ENCODE data around the gene EVI5L.

DNA sequence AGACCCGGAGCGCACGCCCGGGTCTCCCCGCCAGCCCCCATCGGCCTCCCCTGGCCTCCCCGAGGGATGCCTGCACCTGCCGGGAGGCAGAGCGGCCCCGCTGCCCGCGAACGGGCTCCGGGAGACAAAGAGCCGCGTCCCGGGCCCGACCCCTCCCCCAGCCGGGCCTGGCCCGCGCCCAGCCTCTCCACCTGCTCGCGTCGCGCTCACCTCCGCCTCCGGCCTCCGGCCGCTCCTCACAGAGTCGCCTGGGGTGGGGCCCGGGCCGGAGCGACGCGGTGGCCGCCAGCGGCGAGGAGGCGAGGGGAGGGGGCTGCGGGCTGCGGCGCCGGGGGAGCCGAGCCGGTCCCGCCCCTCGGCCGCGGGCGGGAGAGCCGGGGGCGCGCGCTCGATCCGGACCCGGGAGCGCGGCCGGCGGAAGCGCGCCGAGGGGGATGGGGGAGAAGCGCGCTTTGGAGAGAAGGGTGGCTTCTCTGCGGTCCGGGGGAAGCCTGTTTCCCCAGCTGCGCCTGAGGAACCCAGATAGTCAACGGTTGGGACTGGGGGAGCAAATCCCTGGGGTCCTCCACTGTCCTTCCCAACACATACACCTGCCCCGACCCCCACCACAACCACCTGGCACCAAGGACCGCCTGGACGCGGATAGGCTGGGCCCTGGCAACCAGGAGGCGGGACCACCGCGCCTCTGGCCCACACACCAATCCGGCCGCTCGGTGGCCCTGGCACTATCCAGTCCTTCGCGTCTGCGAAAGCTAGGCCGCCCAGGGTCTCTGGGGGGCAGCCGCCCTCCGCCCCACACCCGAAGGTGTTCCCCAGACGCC lies 44.3 kb downstream of the EVI5L start, which contains the start of gene PRR36:
- TF ChIP-seq, protein P1, sequence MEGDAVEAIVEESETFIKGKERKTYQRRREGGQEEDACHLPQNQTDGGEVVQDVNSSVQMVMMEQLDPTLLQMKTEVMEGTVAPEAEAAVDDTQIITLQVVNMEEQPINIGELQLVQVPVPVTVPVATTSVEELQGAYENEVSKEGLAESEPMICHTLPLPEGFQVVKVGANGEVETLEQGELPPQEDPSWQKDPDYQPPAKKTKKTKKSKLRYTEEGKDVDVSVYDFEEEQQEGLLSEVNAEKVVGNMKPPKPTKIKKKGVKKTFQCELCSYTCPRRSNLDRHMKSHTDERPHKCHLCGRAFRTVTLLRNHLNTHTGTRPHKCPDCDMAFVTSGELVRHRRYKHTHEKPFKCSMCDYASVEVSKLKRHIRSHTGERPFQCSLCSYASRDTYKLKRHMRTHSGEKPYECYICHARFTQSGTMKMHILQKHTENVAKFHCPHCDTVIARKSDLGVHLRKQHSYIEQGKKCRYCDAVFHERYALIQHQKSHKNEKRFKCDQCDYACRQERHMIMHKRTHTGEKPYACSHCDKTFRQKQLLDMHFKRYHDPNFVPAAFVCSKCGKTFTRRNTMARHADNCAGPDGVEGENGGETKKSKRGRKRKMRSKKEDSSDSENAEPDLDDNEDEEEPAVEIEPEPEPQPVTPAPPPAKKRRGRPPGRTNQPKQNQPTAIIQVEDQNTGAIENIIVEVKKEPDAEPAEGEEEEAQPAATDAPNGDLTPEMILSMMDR (IDR thresholded peaks at IDR 0.05): no peak
- TF ChIP-seq, protein P2, sequence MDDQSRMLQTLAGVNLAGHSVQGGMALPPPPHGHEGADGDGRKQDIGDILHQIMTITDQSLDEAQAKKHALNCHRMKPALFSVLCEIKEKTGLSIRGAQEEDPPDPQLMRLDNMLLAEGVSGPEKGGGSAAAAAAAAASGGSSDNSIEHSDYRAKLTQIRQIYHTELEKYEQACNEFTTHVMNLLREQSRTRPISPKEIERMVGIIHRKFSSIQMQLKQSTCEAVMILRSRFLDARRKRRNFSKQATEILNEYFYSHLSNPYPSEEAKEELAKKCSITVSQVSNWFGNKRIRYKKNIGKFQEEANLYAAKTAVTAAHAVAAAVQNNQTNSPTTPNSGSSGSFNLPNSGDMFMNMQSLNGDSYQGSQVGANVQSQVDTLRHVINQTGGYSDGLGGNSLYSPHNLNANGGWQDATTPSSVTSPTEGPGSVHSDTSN (IDR thresholded peaks at IDR 0.05): no peak
- no peak for TF ChIP-seq EP300 (IDR thresholded peaks at IDR 0.05; ENCODE audit: borderline replicate concordance in 1 of 2, low read depth in 1 of 2, low read length in 1 of 2)
